ENCODE data around the gene TAAR1.

DNA sequence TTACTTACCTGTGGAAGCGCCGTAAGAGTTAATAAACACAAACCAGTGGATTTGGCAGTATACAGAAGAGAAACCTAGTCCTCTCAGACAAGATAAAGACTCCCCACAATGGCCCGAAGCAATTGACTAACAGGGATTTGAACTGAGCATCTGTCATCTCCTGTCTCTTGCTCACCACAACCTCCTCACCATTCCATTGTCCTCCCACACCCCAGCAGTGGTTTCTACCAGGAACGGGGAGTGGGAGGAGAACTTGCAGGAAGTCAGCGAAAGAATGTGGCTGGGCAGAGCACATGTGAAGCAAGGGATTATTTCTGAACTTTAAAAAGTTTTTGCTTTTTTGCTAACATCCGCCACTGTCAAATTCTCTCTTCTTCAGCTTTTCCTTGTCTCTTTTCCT is 24.6 kb upstream of the TAAR1 start:
- no peak for TF ChIP-seq EZH2 (IDR thresholded peaks at IDR 0.05; ENCODE audit: insufficient read depth, poor library complexity, severe bottlenecking)
- TF ChIP-seq EZH2phosphoT487 (IDR thresholded peaks at IDR 0.05; ENCODE audit: insufficient read depth, low read depth), result no peak

Data from GM23248 (cell line).